ENCODE results near the gene HOXD8.

Gene HOXD8

GRCh38 chr2:176130957-176131847, 1.7 kb downstream of the HOXD8 start:
- DNase-seq, result peak in 1 of 2 experiments; percentile 27

GRCh38 chr2:176131848-176132158, 2.3 kb downstream of the HOXD8 start:
- no peak for DNase-seq

- DNase-seq, result no peak
Measured at GRCh38 chr2:176132205-176133171, 3.0 kb downstream of the HOXD8 start.

- no peak for DNase-seq
Measured at GRCh38 chr2:176133389-176133788, 3.9 kb downstream of the HOXD8 start.

- no peak for DNase-seq
Measured at GRCh38 chr2:176134035-176134434, 4.5 kb downstream of the HOXD8 start.

- DNase-seq, result no peak
Measured at GRCh38 chr2:176135035-176135440, 5.5 kb downstream of the HOXD8 start.

GRCh38 chr2:176136374-176137251, 7.1 kb downstream of the HOXD8 start:
- no peak for DNase-seq

GRCh38 chr2:176137252-176137580, 7.7 kb downstream of the HOXD8 start:
- no peak for DNase-seq

GRCh38 chr2:176137906-176138305, 8.4 kb downstream of the HOXD8 start:
- no peak for DNase-seq

GRCh38 chr2:176138526-176138922, 9.0 kb downstream of the HOXD8 start:
- DNase-seq, result no peak

- DNase-seq, result no peak
Measured at GRCh38 chr2:176138923-176139660, 9.6 kb downstream of the HOXD8 start.

GRCh38 chr2:176139661-176140512, 10.4 kb downstream of the HOXD8 start:
- peak in 1 of 2 experiments; percentile 56 for DNase-seq

- DNase-seq, result peak; percentile 70 to 80
Measured at GRCh38 chr2:176140513-176141317, 11.2 kb downstream of the HOXD8 start.

- DNase-seq, result no peak
Measured at GRCh38 chr2:176142281-176142680, 12.8 kb downstream of the HOXD8 start.

GRCh38 chr2:176145085-176145969, 15.8 kb downstream of the HOXD8 start:
- DNase-seq, result no peak

GRCh38 chr2:176146101-176146500, 16.6 kb downstream of the HOXD8 start:
- no peak for DNase-seq

GRCh38 chr2:176146645-176147044, 17.1 kb downstream of the HOXD8 start:
- no peak for DNase-seq

GRCh38 chr2:176147210-176147799, 17.8 kb downstream of the HOXD8 start:
- no peak for DNase-seq

All from Kasumi-1 (cell line).